ENCODE data around the gene SNPH. TPM values are rescaled to one million over a fixed set of nuclear protein-coding genes. Genes with fewer than 3 reads are reported as not detected.

Gene SNPH
- total and polyA plus RNA-seq, 7 donors: under 0.01 to 21.0 (median 6.4) TPM

- Histone ChIP-seq H3K9me3 (no peaks in the 10 kb centered on the region), H3K4me3 (no peak overlapping the region), H3K4me1 (no peaks in the 10 kb centered on the region), H3K27ac (no peak overlapping the region), H3K36me3 (no peaks in the 10 kb centered on the region), H3K27me3 (no peaks in the 10 kb centered on the region)
- TF ChIP-seq EP300 (IDR thresholded peaks at IDR 0.05) (no peak), POLR2AphosphoS5 (IDR thresholded peaks at IDR 0.05) (no peak), POLR2A (IDR thresholded peaks at IDR 0.05) (no peak), CTCF (IDR thresholded peaks at IDR 0.05) (no peak)
- WGBS, 2 donors: 78 to 92% methylated on average over 3 of the region's 3 CpGs
- DNase-seq: no peak
- intact Hi-C loops (cut with DNase I): no loop called here
Measured at GRCh38 chr20:1252416-1252815, 13.7 kb upstream of the SNPH start.

- Histone ChIP-seq H3K4me3 (no peak overlapping the region), H3K4me1 (no peaks in the 10 kb centered on the region), H3K27me3 (no peaks in the 10 kb centered on the region), H3K27ac (no peak overlapping the region), H3K36me3 (no peaks in the 10 kb centered on the region), H3K9me3 (no peaks in the 10 kb centered on the region)
- intact Hi-C loops (cut with DNase I): no loop called here
- WGBS, 2 donors: 22 to 38% methylated on average over 2 of the region's 2 CpGs
- no peak for DNase-seq
- TF ChIP-seq CTCF (IDR thresholded peaks at IDR 0.05) (no peak), EP300 (IDR thresholded peaks at IDR 0.05) (no peak), POLR2A (IDR thresholded peaks at IDR 0.05) (no peak), POLR2AphosphoS5 (IDR thresholded peaks at IDR 0.05) (no peak)
Measured at GRCh38 chr20:1254254-1254653, 11.8 kb upstream of the SNPH start.

- TF ChIP-seq POLR2AphosphoS5 (IDR thresholded peaks at IDR 0.05) (no peak), CTCF (IDR thresholded peaks at IDR 0.05) (no peak), EP300 (IDR thresholded peaks at IDR 0.05) (no peak), POLR2A (IDR thresholded peaks at IDR 0.05) (no peak)
- no peaks in the 10 kb centered on the region for H3K27me3 ChIP-seq
- WGBS, 2 donors: 79 to 80% methylated on average over 2 of the region's 2 CpGs
- H3K4me1 ChIP-seq: no peaks in the 10 kb centered on the region
- no peak for DNase-seq
- intact Hi-C loops (cut with DNase I): no loop called here
- H3K27ac ChIP-seq: no peak overlapping the region
- H3K4me3 ChIP-seq: no peak overlapping the region
- H3K9me3 ChIP-seq: no peaks in the 10 kb centered on the region
- no peaks in the 10 kb centered on the region for H3K36me3 ChIP-seq
Measured at GRCh38 chr20:1255675-1256074, 10.4 kb upstream of the SNPH start.

- intact Hi-C loops (cut with DNase I): no loop called here
- no peak for TF ChIP-seq POLR2A (IDR thresholded peaks at IDR 0.05)
- no peak for TF ChIP-seq CTCF (IDR thresholded peaks at IDR 0.05)
- TF ChIP-seq EP300 (IDR thresholded peaks at IDR 0.05): no peak
- no peak for TF ChIP-seq POLR2AphosphoS5 (IDR thresholded peaks at IDR 0.05)
- H3K27me3 ChIP-seq: no peaks in the 10 kb centered on the region
- H3K9me3 ChIP-seq: no peaks in the 10 kb centered on the region
- DNase-seq: no peak
- 80 to 86% methylated on average over 1 of the region's 1 CpG for WGBS, 2 donors
- no peak overlapping the region for H3K4me3 ChIP-seq
- peaks cover 0 to 22% (median 17%) of the 10 kb centered on the region in 4 donors for H3K4me1 ChIP-seq
- H3K27ac ChIP-seq: no peak overlapping the region
- H3K36me3 ChIP-seq: no peaks in the 10 kb centered on the region
Measured at GRCh38 chr20:1263853-1264252, 2.2 kb upstream of the SNPH start.

- intact Hi-C loops (cut with DNase I): loop anchor here (5.0 kb wide), 2 partner anchors 142 to 628 kb away; no protein-coding TSS in a partner anchor
- Histone ChIP-seq H3K9me3 (no peaks in the 10 kb centered on the region), H3K4me1 (peaks cover 0 to 22% (median 17%) of the 10 kb centered on the region in 4 donors), H3K27ac (no peak overlapping the region), H3K4me3 (no peak overlapping the region), H3K27me3 (no peaks in the 10 kb centered on the region), H3K36me3 (no peaks in the 10 kb centered on the region)
- no peak for TF ChIP-seq CTCF (IDR thresholded peaks at IDR 0.05)
- 51 to 84% methylated on average over 2 of the region's 2 CpGs for WGBS, 2 donors
- no peak for DNase-seq
Measured at GRCh38 chr20:1264727-1265126, 1.4 kb upstream of the SNPH start.
